Urinary bladder (tissue), 4 donors: ENCODE results near the gene AGRP. TPM values are rescaled to one million over a fixed set of nuclear protein-coding genes. Genes with fewer than 3 reads are reported as not detected.
A peak's percentile ranks its signal among the peaks of the same experiment; 100 is the strongest.

Experiments
- DNase-seq: peaks from one replicate; pipeline ENCODE4 v3.0.0-alpha.2; 2015; ENCODE audit errors: extremely low spot score
- H3K27ac ChIP-seq: one replicate; pipeline ENCODE4 v1.5.1; 2013; ENCODE audit warnings: low read depth, mild to moderate bottlenecking, moderate library complexity
- H3K36me3 ChIP-seq: one replicate; pipeline ENCODE4 v1.6.1; 2013; ENCODE audit warnings: mild to moderate bottlenecking, moderate library complexity; ENCODE audit not compliant: insufficient read depth
- H3K4me1 ChIP-seq: one replicate; pipeline ENCODE4 v1.6.1; 2013; ENCODE audit warnings: mild to moderate bottlenecking, moderate library complexity; ENCODE audit not compliant: insufficient read depth
- H3K4me3 ChIP-seq: one replicate; pipeline ENCODE4 v1.5.1; 2013; ENCODE audit warnings: low read depth, low read length
- WGBS: extraction: QIAGEN DNeasy Blood & Tissue Kit; methylation state at CpG from one replicate; pipeline ENCODE4 v1.1.7; 2013; 5-methylcytosine and 5-hydroxymethylcytosine counted together
- polyA plus RNA-seq: library from polyadenylated mRNA; stranded (reverse); fragments of 200-250 nt; gene quantifications from one replicate; pipeline ENCODE4 v1.2.3, GENCODE V29; 2013
- total RNA-seq: library from RNA; depleted of rRNA; stranded (reverse); fragments of >200 nt; gene quantifications from one replicate; pipeline ENCODE4 v1.2.3, GENCODE V29; 2014
- donor health status: healthy with polysubstance abuse.
- donor health status: healthy.

The AGRP gene
- total and polyA plus RNA-seq, 2 donors = not detected

GRCh38 chr16:67486805-67487204 lies 3.5 kb upstream of the AGRP start:
- Histone ChIP-seq H3K4me1 (peaks cover under 1% of the 10 kb centered on the region), H3K27ac (no peak overlapping the region), H3K4me3 (no peak overlapping the region), H3K36me3 (no peaks in the 10 kb centered on the region)
- 78% methylated on average over 3 of the region's 3 CpGs for WGBS
- DNase-seq = no peak

- no peaks in the 10 kb centered on the region for H3K36me3 ChIP-seq
- 86% methylated on average over 12 of the region's 12 CpGs for WGBS
- no peak for DNase-seq
- peaks cover 2% of the 10 kb centered on the region for H3K4me1 ChIP-seq
- no peak overlapping the region for H3K27ac ChIP-seq
- no peak overlapping the region for H3K4me3 ChIP-seq
Observed at GRCh38 chr16:67483731-67484525, 581 bp upstream of the AGRP start.

DNA sequence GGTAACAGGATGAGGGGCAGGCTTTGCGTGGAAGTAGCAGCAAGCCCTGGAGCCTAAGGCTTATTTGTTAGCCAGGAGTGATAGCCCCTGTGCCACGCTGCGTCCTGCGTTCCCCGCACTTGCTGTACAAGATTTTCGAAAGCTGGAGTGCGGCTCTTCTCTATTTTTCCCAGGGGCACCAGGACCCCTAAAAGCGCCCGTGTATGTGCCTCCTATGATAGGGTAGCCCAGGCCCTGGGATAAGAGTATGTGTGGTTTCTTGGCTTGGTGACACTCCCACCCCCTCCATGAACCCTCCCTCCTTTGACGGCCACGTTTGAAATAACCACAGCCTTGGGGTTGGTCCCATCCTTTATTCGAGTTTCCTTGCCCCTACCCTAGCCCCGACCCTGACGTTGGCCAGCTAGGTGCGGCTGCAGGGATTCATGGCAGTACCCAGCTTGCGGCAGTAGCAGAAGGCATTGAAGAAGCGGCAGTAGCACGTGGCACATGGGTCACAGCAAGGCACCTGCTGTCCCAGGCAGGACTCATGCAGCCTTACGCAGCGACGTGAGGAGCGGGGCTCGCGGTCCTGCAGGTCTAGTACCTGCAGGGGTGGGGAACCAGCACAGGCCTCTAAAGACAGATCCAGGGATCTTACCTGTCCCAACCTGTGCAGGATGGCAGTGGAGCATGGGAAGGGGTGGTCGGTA lies 968 bp downstream of the AGRP start:
- peak overlapping the region; percentile 31 for H3K4me3 ChIP-seq
- no peak for DNase-seq
- H3K36me3 ChIP-seq = no peaks in the 10 kb centered on the region
- WGBS = 78% methylated on average over 25 of the region's 25 CpGs
- H3K27ac ChIP-seq = no peak overlapping the region
- peaks cover 2% of the 10 kb centered on the region for H3K4me1 ChIP-seq

DNA sequence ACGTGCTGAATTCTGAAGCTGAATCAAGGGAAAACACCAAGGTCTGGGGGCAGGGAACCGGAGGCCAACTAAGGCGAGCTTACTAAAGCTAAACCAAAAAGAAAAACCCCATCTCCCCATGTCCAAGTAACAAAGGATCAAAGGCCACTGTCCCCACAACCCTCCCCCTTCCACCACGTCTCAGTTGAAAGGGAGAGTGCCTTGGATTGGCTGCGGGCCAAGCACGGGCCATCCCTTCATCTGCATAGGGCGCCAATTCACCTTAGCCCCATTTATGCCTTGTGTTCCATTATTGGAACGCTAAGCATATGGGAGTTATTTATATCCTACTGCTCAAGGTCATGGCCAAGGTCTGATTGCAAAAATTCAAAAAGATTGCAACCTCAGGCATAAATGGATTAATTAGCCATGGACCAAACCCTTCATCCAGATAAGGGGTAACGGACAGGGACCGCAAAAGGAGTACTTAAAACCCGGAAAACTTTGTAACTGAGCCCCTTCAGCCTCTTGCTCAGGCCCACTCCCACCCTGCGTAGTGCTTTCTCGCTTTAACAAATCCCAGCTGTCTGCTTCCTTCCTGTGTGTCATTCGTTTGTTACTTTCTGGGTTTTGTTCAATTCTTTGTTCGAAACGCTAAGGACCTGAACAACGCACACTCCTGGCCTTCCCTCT lies 1.6 kb downstream of the AGRP start:
- peaks cover 2% of the 10 kb centered on the region for H3K4me1 ChIP-seq
- H3K27ac ChIP-seq = peak overlapping the region; percentile 48
- 9% methylated on average over 17 of the region's 17 CpGs for WGBS
- no peaks in the 10 kb centered on the region for H3K36me3 ChIP-seq
- peak overlapping the region; percentile 31 for H3K4me3 ChIP-seq
- DNase-seq = no peak

- Histone ChIP-seq H3K36me3 (no peaks in the 10 kb centered on the region), H3K4me3 (peak within 1 kb of the TSS; percentile 86), H3K4me1 (peaks cover 2% of the 10 kb centered on the region), H3K27ac (peak within 1 kb of the TSS; percentile 64)
- DNase-seq = peak; percentile 88
- under 1% methylated on average over 57 of the region's 57 CpGs for WGBS
Observed at GRCh38 chr16:67480833-67481560, 2.4 kb downstream of the AGRP start, which contains the start of gene ATP6V0D1. TSS of gene ATP6V0D1 (minus strand) at chr16:67481157. CDS start at chr16:67481086, 71 bp downstream.

GRCh38 chr16:67477960-67478554 lies 5.3 kb downstream of the AGRP start:
- Histone ChIP-seq H3K4me3 (no peak overlapping the region), H3K36me3 (no peaks in the 10 kb centered on the region), H3K4me1 (peaks cover 2% of the 10 kb centered on the region), H3K27ac (no peak overlapping the region)
- 92% methylated on average over 8 of the region's 8 CpGs for WGBS
- no peak for DNase-seq

DNA sequence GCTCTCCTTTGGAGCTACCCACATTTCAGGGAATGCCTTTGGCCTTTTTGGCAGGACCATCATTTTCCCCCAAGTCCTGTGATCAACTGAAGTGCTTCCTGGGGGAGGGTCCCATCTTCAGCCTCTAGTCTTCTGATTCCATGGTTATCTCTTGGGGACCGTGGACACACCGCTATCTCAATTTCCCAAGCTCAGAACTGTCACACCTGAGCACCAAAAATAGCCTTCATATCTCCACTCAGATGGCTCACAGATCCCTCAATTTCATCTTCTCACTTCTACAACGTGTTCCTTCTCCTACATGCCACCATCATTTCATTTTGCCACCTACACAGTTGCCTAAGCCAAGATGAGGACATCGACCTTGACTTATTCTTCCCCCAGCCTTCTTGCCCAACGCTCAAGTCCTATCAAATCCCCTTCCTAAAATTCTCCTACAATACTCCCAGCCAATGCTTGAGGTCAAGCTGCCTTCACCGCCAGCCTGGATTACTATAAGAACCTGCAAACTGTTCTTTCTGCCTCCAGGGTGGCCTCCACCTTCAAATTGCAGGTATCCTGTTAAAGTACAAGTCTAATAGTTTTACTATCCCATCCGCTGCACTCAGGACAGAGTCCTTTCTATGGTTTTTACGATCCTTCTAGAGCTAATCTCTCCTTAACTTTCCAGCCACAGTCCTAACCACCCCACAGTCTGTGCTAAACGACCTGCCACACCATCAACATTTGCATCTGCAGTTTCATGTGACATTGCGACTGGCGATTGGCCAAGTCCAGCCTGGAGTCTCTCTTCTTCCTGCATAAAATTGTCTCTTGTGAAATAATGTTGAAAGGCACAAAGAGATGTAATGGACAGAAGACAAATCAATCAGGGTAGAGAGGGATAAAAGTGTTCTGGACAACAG lies 8.5 kb downstream of the AGRP start:
- DNase-seq = no peak
- Histone ChIP-seq H3K4me1 (no peaks in the 10 kb centered on the region), H3K4me3 (no peak overlapping the region), H3K27ac (no peak overlapping the region), H3K36me3 (no peaks in the 10 kb centered on the region)
- 86% methylated on average over 11 of the region's 11 CpGs for WGBS

DNA sequence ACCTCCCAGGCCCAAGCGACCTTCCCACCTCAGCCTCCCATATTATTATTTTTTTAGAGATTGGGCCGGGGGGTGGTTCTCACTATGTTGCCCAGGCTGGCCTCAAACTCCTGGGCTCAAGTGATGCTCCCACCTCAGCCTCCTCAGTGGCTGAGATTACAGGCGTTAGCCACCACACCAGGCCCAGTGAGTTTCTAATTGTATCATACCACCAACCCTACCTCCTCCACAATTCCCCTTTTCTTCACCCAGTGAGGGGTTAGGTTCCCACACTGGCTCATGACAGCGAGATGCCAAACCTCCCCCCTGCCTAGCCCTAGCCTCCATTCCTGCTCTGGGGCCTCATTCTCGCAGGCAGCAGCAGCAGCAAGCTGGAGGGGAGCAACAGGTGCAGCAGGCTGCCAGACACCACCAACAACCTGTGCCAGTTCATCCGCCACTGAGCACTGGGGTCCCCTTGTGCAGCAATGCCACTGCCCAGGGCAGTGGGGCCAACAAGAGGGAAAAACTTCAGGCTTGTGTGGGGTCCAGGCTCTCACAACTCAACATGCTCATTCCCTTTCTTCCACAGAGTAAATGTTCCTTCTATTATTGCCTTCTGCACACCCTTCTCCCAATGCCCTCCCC lies 11.5 kb downstream of the AGRP start:
- 93% methylated on average over 6 of the region's 6 CpGs for WGBS
- no peaks in the 10 kb centered on the region for H3K36me3 ChIP-seq
- no peak overlapping the region for H3K27ac ChIP-seq
- no peak overlapping the region for H3K4me3 ChIP-seq
- no peak for DNase-seq
- H3K4me1 ChIP-seq = no peaks in the 10 kb centered on the region

GRCh38 chr16:67470359-67470758 lies 13.0 kb downstream of the AGRP start:
- WGBS = 58% methylated on average over 7 of the region's 7 CpGs
- Histone ChIP-seq H3K27ac (no peak overlapping the region), H3K36me3 (no peaks in the 10 kb centered on the region), H3K4me1 (no peaks in the 10 kb centered on the region), H3K4me3 (no peak overlapping the region)
- no peak for DNase-seq

DNA sequence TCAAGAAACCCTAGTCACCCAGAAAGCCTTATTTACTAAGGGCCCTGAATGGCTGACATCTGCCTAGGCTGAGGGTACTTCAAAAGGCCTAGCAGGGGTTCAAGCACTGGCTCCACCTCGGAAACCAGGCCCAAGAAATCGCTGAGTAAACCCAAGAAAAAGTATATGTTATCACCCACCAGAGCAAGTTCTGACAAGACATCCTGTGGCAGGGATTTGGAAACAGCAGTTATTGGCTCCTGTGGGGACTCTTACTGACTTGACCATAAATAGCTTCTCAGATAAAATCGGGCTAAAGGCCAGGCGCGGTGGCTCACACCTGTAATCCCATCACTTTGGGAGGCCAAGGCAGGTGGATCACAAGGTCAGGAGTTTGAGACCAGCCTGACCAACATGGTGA lies 14.6 kb downstream of the AGRP start:
- no peaks in the 10 kb centered on the region for H3K4me1 ChIP-seq
- no peaks in the 10 kb centered on the region for H3K36me3 ChIP-seq
- no peak overlapping the region for H3K27ac ChIP-seq
- no peak for DNase-seq
- no peak overlapping the region for H3K4me3 ChIP-seq
- WGBS = 80% methylated on average over 5 of the region's 5 CpGs

GRCh38 chr16:67466581-67466980 lies 16.8 kb downstream of the AGRP start:
- Histone ChIP-seq H3K4me3 (no peak overlapping the region), H3K4me1 (no peaks in the 10 kb centered on the region), H3K36me3 (no peaks in the 10 kb centered on the region), H3K27ac (no peak overlapping the region)
- 74% methylated on average over 6 of the region's 6 CpGs for WGBS
- no peak for DNase-seq

GRCh38 chr16:67464565-67464964 lies 18.8 kb downstream of the AGRP start:
- DNase-seq = no peak
- Histone ChIP-seq H3K27ac (no peak overlapping the region), H3K36me3 (no peaks in the 10 kb centered on the region), H3K4me3 (no peak overlapping the region), H3K4me1 (no peaks in the 10 kb centered on the region)
- whole genome bisulfite sequencing = 89% methylated on average over 2 of the region's 2 CpGs
